ENCODE data around the gene ANKRD13D. TPM values are rescaled to one million over a fixed set of nuclear protein-coding genes. Genes with fewer than 3 reads are reported as not detected.

ANKRD13D gene
- 100 to 1,000 TPM; 182 to 231 TPM for total RNA-seq

DNA sequence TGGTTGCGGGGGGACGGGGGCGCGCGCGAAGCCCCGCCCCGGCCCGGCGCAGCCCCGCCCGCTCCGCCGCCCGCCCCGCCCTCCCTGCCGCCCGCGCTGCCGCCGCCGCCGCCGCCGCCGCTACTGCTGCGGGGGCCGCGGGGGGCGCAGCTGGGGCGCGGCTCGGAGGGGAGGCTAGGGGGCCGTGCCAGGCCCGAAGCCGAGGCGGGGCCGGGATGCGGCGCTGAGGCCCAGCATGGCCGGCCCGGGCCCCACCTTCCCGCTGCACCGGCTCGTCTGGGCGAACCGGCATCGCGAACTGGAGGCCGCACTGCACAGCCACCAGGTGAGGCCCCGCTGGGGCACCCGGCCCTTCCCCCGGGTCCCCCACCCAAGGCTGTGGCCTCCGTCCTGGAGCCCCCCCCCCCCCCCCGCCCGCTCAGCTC, at the start of gene ANKRD13D:
ANKRD13D (plus strand) TSS at position 78 of the 425 bp plus-strand sequence; CDS start at position 236, 158 bp downstream.
- ATAC-seq = no peak
- peak within 1 kb of the TSS; percentile 91 for H3K4me3 Mint-ChIP-seq
- no peak for DNase-seq (ENCODE audit: low spot score)
- H3K27ac Mint-ChIP-seq = peak within 1 kb of the TSS; percentile 98 to 100
- H3K27me3 Mint-ChIP-seq = no peaks in the 10 kb centered on the region
- H3K9me3 Mint-ChIP-seq = no peaks in the 10 kb centered on the region
- H3K36me3 Mint-ChIP-seq = peaks cover 8% of the 10 kb centered on the region
- H3K4me1 Mint-ChIP-seq (ENCODE audit: low read depth in 2 of 2) = peaks cover 37 to 40% of the 10 kb centered on the region in 2 donors

DNA sequence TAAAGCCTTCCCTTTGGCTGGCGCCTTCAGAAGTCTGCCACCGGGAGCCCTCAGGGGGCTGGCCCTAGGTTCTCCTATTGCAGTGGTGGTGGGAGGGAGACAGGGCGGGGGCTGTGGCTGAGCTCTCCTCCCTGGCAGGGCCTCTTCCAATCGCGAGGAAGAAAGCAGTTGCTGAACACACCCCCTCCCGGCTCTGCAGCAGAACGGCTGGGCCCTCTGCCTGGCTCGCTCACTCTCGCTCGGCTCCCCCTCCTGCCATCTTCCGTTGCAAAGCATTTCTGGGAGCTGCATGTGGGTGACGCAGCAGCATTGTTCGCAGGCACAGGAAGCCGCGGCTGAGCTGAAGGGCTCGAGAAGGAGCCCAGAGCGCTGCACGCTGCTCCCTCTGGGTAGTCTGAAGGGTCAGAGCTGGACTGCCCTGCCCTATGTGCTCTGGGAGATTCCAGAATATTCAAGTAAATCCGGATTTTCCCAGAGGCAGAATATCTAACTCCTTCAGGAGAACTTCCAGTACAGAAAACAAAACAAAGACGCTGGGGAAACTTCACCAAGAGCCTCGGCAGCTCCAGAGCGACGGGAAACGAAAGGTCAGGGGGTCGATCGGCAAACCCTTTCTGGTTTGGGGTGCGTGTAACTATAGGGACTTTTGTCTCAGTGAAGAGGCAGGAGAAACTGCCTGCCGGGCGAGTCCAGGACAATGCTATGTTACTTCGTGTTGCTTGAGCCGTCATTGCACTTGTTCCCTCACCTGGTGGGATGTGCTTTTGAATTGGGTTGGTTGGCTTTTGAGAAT, 49.1 kb upstream of the ANKRD13D start:
- H3K27ac Mint-ChIP-seq = peak overlapping the region; percentile 99 to 100
- DNase-seq (ENCODE audit: low spot score) (peak; percentile 98), ATAC-seq (peak; percentile 96 to 98)
- H3K4me3 Mint-ChIP-seq = peak overlapping the region; percentile 100
- H3K9me3 Mint-ChIP-seq = no peaks in the 10 kb centered on the region
- no peaks in the 10 kb centered on the region for H3K27me3 Mint-ChIP-seq
- peaks cover 46 to 53% of the 10 kb centered on the region in 2 donors for H3K4me1 Mint-ChIP-seq (ENCODE audit: low read depth in 2 of 2)
- H3K36me3 Mint-ChIP-seq = peaks cover 36% of the 10 kb centered on the region

DNA sequence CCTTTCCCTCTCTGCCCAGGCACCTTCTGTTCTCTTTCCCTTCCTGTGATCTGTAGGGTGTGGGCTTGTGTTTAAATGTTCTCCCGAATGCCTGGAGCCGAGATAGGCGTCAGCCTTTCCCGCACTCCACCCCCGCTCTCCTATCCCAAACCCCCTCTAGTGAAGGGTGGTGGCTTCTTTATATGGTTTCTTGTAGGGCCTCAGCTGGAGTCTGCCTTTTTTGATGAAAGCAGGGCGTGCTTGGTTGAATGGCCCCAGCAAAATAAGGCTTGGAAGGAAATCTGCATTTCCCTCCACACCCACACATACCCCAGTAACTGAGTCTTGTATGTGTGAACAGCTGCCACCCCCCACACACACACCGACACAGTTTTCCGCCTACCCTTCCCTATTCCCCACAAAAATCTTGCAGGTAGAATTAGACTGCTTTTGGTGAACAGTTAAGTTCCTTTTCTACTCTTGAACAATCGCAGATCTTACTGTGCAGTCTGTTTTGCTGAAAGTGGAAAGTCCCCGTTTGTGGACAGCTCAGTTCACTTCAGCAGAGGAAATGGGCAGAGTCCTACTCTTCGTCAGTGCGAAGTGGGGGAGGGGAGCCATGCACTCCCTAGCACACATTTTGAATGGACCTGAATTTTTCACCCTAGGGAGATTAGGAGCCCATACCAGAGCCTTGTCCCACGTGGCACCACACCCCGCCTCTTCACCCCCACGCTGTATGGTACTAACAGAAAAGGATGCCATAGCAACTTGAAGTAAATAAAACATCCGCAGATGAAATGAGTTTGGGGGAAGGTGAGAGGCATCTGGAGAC, 48.3 kb upstream of the ANKRD13D start:
- Mint-ChIP-seq H3K27ac (peak overlapping the region; percentile 99 to 100), H3K27me3 (no peaks in the 10 kb centered on the region), H3K4me3 (peak overlapping the region; percentile 100), H3K4me1 (ENCODE audit: low read depth in 2 of 2) (peaks cover 50 to 61% of the 10 kb centered on the region in 2 donors), H3K9me3 (no peaks in the 10 kb centered on the region), H3K36me3 (peaks cover 44% of the 10 kb centered on the region)
- peak; percentile 67 to 68 for ATAC-seq
- peak; percentile 90 for DNase-seq (ENCODE audit: low spot score)

DNA sequence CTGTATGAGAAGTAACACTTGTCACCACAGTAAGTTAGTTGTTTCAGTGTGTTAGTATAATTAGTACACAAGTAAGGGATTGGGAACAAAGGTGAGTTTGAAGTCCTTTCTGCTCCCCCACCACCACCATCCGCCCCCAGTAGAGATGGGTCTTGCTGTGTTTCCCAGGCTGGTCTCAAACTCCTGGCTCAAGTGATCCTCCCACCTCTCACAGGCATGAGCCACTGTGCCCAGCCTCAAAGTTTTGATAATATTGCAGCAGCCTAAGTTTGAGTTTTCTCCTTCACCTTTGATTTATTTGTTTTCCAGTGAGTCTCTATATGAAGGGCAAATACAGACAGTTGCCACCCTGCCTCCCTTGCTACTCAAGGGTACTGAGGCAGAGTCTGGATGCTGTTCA, 46.6 kb upstream of the ANKRD13D start:
- no peak for ATAC-seq
- no peaks in the 10 kb centered on the region for H3K9me3 Mint-ChIP-seq
- H3K4me1 Mint-ChIP-seq (ENCODE audit: low read depth in 2 of 2) = peaks cover 53 to 70% of the 10 kb centered on the region in 2 donors
- H3K36me3 Mint-ChIP-seq = peaks cover 49% of the 10 kb centered on the region
- peak overlapping the region; percentile 100 for H3K4me3 Mint-ChIP-seq
- H3K27ac Mint-ChIP-seq = peak overlapping the region; percentile 99 to 100
- no peak for DNase-seq (ENCODE audit: low spot score)
- no peaks in the 10 kb centered on the region for H3K27me3 Mint-ChIP-seq

DNA sequence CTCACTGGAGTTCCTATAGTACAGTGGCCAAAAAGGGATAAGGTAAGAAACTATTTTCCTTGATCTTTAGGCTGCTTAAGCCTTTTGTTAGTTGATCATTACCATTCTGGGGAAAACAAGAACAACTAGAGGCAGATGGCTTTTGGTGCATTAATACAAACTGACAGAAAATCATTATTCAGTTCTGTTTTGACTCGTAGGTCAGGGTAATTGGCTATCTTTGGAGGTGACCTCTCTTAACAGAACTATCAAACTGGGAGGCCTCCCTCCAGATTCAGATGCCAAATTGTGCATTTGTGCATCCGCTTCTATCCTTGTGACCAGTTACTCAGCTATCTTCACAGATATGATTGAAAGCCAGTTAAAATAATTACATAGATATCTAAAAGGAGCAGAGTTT, 46.1 kb upstream of the ANKRD13D start:
- H3K9me3 Mint-ChIP-seq = no peaks in the 10 kb centered on the region
- no peaks in the 10 kb centered on the region for H3K27me3 Mint-ChIP-seq
- DNase-seq (ENCODE audit: low spot score) (no peak), ATAC-seq (no peak)
- H3K4me1 Mint-ChIP-seq (ENCODE audit: low read depth in 2 of 2) = peaks cover 56 to 74% of the 10 kb centered on the region in 2 donors
- peaks cover 53% of the 10 kb centered on the region for H3K36me3 Mint-ChIP-seq
- H3K4me3 Mint-ChIP-seq = peak overlapping the region; percentile 100
- H3K27ac Mint-ChIP-seq = peak overlapping the region; percentile 99 to 100

GRCh38 chr11:67245046-67245445, 44.1 kb upstream of the ANKRD13D start:
- Mint-ChIP-seq H3K27me3 (no peaks in the 10 kb centered on the region), H3K9me3 (no peaks in the 10 kb centered on the region), H3K4me1 (ENCODE audit: low read depth in 2 of 2) (peaks cover 60 to 78% of the 10 kb centered on the region in 2 donors), H3K36me3 (peaks cover 70% of the 10 kb centered on the region), H3K27ac (peak overlapping the region in 1 of 2 donors; percentile 45), H3K4me3 (no peak overlapping the region)
- ATAC-seq (no peak), DNase-seq (ENCODE audit: low spot score) (no peak)

GRCh38 chr11:67247946-67248550, 41.1 kb upstream of the ANKRD13D start:
- Mint-ChIP-seq H3K27me3 (no peaks in the 10 kb centered on the region), H3K9me3 (no peaks in the 10 kb centered on the region), H3K4me3 (no peak overlapping the region), H3K36me3 (peaks cover 54% of the 10 kb centered on the region), H3K27ac (peak overlapping the region in 1 of 2 donors; percentile 47), H3K4me1 (ENCODE audit: low read depth in 2 of 2) (peaks cover 61 to 74% of the 10 kb centered on the region in 2 donors)
- no peak for ATAC-seq
- no peak for DNase-seq (ENCODE audit: low spot score)

- H3K4me3 Mint-ChIP-seq = no peak overlapping the region
- H3K9me3 Mint-ChIP-seq = no peaks in the 10 kb centered on the region
- H3K4me1 Mint-ChIP-seq (ENCODE audit: low read depth in 2 of 2) = peaks cover 62 to 74% of the 10 kb centered on the region in 2 donors
- H3K36me3 Mint-ChIP-seq = peaks cover 56% of the 10 kb centered on the region
- ATAC-seq (no peak), DNase-seq (ENCODE audit: low spot score) (no peak)
- no peaks in the 10 kb centered on the region for H3K27me3 Mint-ChIP-seq
- H3K27ac Mint-ChIP-seq = peak overlapping the region; percentile 47 to 60
These were observed 40.5 kb upstream of the ANKRD13D start for GRCh38 chr11:67248653-67249052.

DNA sequence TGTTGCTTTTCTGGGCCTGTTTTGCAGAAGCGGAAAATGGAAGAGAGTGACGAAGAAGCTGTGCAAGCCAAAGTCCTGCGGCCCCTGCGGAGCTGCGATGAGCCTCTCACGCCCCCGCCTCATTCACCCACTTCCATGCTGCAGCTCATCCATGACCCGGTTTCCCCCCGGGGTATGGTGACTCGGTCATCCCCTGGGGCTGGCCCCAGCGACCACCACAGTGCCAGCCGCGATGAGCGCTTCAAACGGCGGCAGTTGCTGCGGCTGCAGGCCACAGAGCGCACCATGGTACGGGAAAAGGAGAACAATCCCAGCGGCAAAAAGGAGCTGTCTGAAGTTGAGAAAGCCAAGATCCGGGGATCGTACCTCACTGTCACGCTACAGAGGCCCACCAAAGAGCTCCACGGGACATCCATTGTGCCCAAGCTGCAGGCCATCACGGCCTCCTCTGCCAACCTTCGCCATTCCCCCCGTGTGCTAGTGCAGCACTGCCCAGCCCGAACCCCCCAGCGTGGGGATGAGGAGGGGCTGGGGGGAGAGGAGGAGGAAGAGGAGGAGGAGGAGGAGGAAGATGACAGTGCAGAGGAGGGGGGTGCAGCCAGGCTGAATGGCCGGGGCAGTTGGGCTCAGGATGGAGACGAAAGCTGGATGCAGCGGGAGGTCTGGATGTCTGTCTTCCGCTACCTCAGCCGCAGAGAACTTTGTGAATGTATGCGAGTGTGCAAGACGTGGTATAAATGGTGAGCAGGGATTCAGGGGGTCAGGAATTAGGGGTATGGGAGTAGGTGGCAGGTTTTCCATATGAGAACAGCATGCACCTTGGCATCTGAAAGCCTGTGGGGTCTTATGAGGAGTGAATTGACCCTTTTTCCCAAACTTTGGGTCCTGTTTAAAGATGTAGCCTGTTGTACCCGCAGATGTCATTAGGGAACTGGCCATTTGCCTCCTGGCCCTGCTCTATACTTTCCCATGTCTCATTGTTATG, 38.8 kb upstream of the ANKRD13D start:
- no peak for ATAC-seq
- DNase-seq (ENCODE audit: low spot score) = no peak
- H3K4me1 Mint-ChIP-seq (ENCODE audit: low read depth in 2 of 2) = peaks cover 65 to 72% of the 10 kb centered on the region in 2 donors
- no peak overlapping the region for H3K4me3 Mint-ChIP-seq
- no peaks in the 10 kb centered on the region for H3K9me3 Mint-ChIP-seq
- peaks cover 55% of the 10 kb centered on the region for H3K36me3 Mint-ChIP-seq
- no peaks in the 10 kb centered on the region for H3K27me3 Mint-ChIP-seq
- H3K27ac Mint-ChIP-seq = peak overlapping the region; percentile 44 to 75

DNA sequence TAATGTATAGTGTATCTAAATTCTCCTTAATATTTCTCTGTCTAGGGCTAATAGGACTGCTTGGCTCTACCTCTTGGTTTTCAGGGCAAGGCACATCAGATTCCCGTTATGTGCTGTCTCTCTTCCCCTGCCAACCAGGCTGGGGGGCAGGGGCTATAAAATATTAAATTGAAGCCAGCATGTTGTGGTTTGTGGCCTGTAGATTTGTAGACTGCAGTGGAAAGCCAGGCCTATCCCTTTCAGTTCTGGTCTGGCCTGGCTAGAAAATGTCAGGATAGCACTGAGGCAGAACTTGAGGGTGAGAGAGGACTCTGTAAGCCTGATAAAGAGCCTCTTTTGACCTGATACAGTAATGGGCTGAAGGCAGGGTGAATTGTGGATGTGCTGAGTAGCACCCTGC, 37.3 kb upstream of the ANKRD13D start:
- H3K4me1 Mint-ChIP-seq (ENCODE audit: low read depth in 2 of 2) = peaks cover 58 to 68% of the 10 kb centered on the region in 2 donors
- no peaks in the 10 kb centered on the region for H3K9me3 Mint-ChIP-seq
- H3K4me3 Mint-ChIP-seq = no peak overlapping the region
- H3K27me3 Mint-ChIP-seq = no peaks in the 10 kb centered on the region
- H3K27ac Mint-ChIP-seq = peak overlapping the region; percentile 75 to 82
- no peak for ATAC-seq
- peaks cover 48% of the 10 kb centered on the region for H3K36me3 Mint-ChIP-seq
- DNase-seq (ENCODE audit: low spot score) = no peak

DNA sequence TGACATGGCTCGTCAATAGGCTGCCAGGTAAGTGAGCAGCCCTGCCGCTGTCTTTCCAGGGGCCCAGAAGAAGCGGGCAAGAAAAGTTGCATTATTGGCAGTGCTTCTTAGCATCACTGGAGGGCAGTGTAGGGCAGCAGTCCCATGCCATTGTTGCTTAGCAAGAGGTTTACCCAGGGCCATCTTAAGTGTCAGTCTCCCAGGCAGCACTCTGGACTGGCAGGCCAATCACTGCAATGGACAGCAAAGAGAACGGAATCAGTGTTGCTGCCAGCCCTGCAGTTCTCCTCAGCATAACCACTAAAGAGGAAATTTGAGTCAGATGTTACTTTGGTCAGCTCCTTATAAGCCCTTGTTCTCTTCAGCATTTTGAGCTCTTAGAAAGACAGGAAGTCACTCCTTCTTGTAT, 36.3 kb upstream of the ANKRD13D start:
- H3K4me1 Mint-ChIP-seq (ENCODE audit: low read depth in 2 of 2) = peaks cover 57 to 71% of the 10 kb centered on the region in 2 donors
- H3K27me3 Mint-ChIP-seq = no peaks in the 10 kb centered on the region
- peak overlapping the region; percentile 75 to 82 for H3K27ac Mint-ChIP-seq
- peak overlapping the region; percentile 60 for H3K4me3 Mint-ChIP-seq
- H3K9me3 Mint-ChIP-seq = no peaks in the 10 kb centered on the region
- peaks cover 49% of the 10 kb centered on the region for H3K36me3 Mint-ChIP-seq
- peak; percentile 79 for DNase-seq (ENCODE audit: low spot score)
- peak; percentile 94 to 96 for ATAC-seq

DNA sequence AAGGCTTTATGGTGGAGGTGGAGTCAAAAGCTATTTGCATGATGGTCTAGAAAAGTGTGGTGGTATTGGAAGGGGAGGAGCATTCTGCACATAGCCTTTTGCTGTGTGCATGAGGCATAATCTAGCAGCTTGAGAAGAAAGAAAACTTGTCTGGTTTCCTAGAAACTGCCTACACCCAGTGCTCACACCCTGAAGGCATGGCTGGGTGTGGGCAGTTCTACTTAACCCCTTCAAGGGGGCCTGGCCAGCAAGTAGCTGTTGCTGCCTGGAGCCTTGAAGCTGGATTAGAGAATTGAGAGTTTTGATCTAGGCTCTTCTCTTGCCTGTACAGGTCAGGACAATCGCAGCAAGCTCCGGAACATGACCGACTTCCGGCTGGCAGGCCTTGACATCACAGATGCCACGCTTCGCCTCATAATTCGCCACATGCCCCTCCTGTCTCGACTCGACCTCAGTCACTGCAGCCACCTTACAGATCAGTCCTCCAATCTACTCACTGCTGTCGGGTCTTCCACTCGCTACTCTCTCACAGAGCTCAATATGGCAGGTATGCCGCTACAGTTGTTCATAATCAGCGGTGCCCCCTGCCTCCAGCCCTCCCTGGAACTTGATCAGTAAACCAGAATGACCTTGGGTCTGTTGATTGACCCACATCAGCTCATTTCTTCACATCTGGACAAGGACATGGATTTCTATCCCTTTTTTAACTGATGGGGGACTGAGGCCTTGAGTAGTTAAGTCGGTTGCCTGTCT, 35.1 kb upstream of the ANKRD13D start:
- ATAC-seq = peak; percentile 63 to 69
- no peak for DNase-seq (ENCODE audit: low spot score)
- no peaks in the 10 kb centered on the region for H3K9me3 Mint-ChIP-seq
- peaks cover 37% of the 10 kb centered on the region for H3K36me3 Mint-ChIP-seq
- H3K4me1 Mint-ChIP-seq (ENCODE audit: low read depth in 2 of 2) = peaks cover 52 to 69% of the 10 kb centered on the region in 2 donors
- H3K27ac Mint-ChIP-seq = peak overlapping the region; percentile 75 to 82
- H3K4me3 Mint-ChIP-seq = peak overlapping the region; percentile 60
- no peaks in the 10 kb centered on the region for H3K27me3 Mint-ChIP-seq

All from natural killer cell treated with Interleukin-12 subunit alpha and Interleukin-12 subunit beta and Interleukin-15 and Interleukin-18, amount 100 ng/mL, for 72 hours (primary cell).